HepG2 (cell line): ENCODE measurements around the gene FBXL7.

Experiments used
- MED1 ChIP-seq: sonication (generic); formaldehyde crosslinking; IDR thresholded peaks from 2 replicates; pipeline ENCODE4 v1.4.0; 2020; ENCODE audit warnings: missing genetic modification reagents
- NFYB ChIP-seq: sonication (generic); formaldehyde crosslinking; IDR thresholded peaks from 2 replicates; pipeline ENCODE4 v1.4.0; 2020; ENCODE audit warnings: missing genetic modification reagents
- RFX5 ChIP-seq: IDR thresholded peaks from 2 replicates; pipeline ENCODE4 v1.6.1; 2011; ENCODE audit warnings: low read depth, low read length, improper control_type of control experiment

DNA sequence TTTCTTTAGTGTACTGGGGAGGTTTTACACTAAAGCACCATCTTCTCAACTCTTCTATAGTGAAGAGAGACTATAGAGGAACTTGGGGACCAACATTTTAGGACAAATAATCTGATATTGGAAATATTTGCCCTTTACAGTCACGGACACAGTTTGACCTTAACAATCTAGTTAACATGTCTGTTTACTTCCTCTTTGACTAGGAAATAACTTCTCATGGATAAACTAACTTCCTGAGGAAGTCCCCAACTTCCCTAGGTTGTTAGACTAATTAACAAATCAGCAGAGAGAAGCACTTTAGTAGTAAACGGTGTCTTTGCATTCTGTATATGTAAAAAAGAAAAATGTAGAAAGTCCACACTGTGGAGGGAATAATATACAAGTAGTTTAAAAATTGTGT, 127.7 kb downstream of the FBXL7 start:
- no peak for TF ChIP-seq NFYB (CRISPR knock-in tag)
- no peak for TF ChIP-seq RFX5
- TF ChIP-seq MED1 (CRISPR knock-in tag), result no peak
